Measurements from ENCODE around the gene EPHX1. TPM values are rescaled to one million over a fixed set of nuclear protein-coding genes. Genes with fewer than 3 reads are reported as not detected.

The EPHX1 gene
- total and polyA plus RNA-seq, 4 donors = 31.7 to 115 (median 98.5) TPM

DNA sequence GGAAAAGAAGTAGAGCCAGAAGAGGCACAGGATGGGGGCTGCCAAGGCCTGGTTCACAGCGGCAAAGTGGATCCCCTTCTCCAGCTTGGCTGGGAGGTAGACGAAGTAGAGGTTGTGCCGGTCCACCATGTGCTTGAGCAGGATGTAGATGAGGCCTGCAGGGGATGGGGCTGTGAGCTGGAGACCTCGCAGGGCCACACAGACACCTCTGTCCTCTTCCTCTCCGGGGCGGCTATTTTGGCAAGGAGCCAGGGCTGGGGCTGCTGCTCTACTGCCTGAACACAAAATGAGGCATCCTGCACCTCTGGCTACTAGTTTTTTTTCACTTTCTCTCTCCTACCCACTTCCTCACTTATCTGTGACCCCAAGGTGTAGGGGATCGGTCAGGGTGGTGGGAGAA lies 40.0 kb downstream of the EPHX1 start:
- no peaks in the 10 kb centered on the region for H3K27me3 ChIP-seq (ENCODE audit: control insufficient read depth in 3 of 3, insufficient read depth in 3 of 3, low read length in 2 of 3)
- H3K4me3 ChIP-seq = no peak overlapping the region
- TF ChIP-seq CTCF (IDR thresholded peaks at IDR 0.05; ENCODE audit: control extremely low read depth, extremely low read depth) = no peak
- no peaks in the 10 kb centered on the region for H3K9me3 ChIP-seq (ENCODE audit: control insufficient read depth in 4 of 4, insufficient read depth in 3 of 4, low read length in 3 of 4)
- WGBS, 2 donors = 44 to 54% methylated on average over 7 of the region's 7 CpGs
- DNase-seq = peak; percentile 46 to 65 (median 55)
- peak overlapping the region in 1 of 2 donors; percentile 29 for H3K27ac ChIP-seq (ENCODE audit: low read depth in 1 of 2, low read length in 1 of 2)
- peaks cover 0 to 73% (median 6%) of the 10 kb centered on the region in 5 donors for H3K4me1 ChIP-seq (ENCODE audit: control insufficient read depth in 5 of 5, insufficient read depth in 5 of 5, low read length in 5 of 5)
- ATAC-seq (ENCODE audit: insufficient read depth, low FRiP score) = no peak
- H3K36me3 ChIP-seq (ENCODE audit: control insufficient read depth in 4 of 4, insufficient read depth in 4 of 4, low read length in 4 of 4) = peaks cover 3 to 55% (median 39%) of the 10 kb centered on the region in 4 donors
- no peak overlapping the region for H3K9ac ChIP-seq (ENCODE audit: insufficient read depth in 1 of 2, low read length in 2 of 2)

DNA sequence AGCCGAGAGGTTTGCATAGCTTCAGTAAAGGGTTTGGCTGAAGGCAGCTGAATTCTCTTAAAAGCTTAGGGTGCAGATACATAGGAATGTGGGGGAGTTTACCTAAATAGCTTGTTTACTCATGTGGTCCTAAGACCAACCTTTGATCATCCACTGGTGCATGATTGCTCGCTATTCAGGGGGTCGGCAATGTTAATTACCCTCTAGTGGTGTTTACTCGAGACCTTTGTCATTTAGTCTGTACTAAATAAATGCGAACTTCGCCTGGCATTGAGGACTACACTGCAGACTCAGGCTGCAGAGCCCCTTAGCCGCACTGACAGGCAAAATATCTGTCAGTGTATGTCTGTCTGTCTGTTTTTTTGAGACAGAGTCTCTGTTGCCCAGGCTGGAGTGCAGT lies 40.4 kb downstream of the EPHX1 start:
- Histone ChIP-seq H3K27ac (ENCODE audit: low read depth in 1 of 2, low read length in 1 of 2) (no peak overlapping the region), H3K36me3 (ENCODE audit: control insufficient read depth in 4 of 4, insufficient read depth in 4 of 4, low read length in 4 of 4) (peaks cover 3 to 52% (median 41%) of the 10 kb centered on the region in 4 donors), H3K9ac (ENCODE audit: insufficient read depth in 1 of 2, low read length in 2 of 2) (no peak overlapping the region), H3K27me3 (ENCODE audit: control insufficient read depth in 3 of 3, insufficient read depth in 3 of 3, low read length in 2 of 3) (no peaks in the 10 kb centered on the region), H3K4me1 (ENCODE audit: control insufficient read depth in 5 of 5, insufficient read depth in 5 of 5, low read length in 5 of 5) (peaks cover 0 to 70% (median 5%) of the 10 kb centered on the region in 5 donors), H3K4me3 (no peak overlapping the region), H3K9me3 (ENCODE audit: control insufficient read depth in 4 of 4, insufficient read depth in 3 of 4, low read length in 3 of 4) (no peaks in the 10 kb centered on the region)
- no peak for TF ChIP-seq CTCF (IDR thresholded peaks at IDR 0.05; ENCODE audit: control extremely low read depth, extremely low read depth)
- DNase-seq = no peak
- WGBS, 2 donors = 93 to 97% methylated on average over 7 of the region's 7 CpGs
- ATAC-seq (ENCODE audit: insufficient read depth, low FRiP score) = no peak

GRCh38 chr1:225851805-225852204 lies 41.9 kb downstream of the EPHX1 start:
- no peaks in the 10 kb centered on the region for H3K27me3 ChIP-seq (ENCODE audit: control insufficient read depth in 3 of 3, insufficient read depth in 3 of 3, low read length in 2 of 3)
- H3K4me3 ChIP-seq = no peak overlapping the region
- peaks cover 3 to 43% (median 37%) of the 10 kb centered on the region in 4 donors for H3K36me3 ChIP-seq (ENCODE audit: control insufficient read depth in 4 of 4, insufficient read depth in 4 of 4, low read length in 4 of 4)
- ATAC-seq (ENCODE audit: insufficient read depth, low FRiP score) (no peak), DNase-seq (peak; percentile 90 to 98 (median 98))
- 29 to 47% methylated on average over 4 of the region's 4 CpGs for WGBS, 2 donors
- peaks cover 0 to 66% (median 6%) of the 10 kb centered on the region in 5 donors for H3K4me1 ChIP-seq (ENCODE audit: control insufficient read depth in 5 of 5, insufficient read depth in 5 of 5, low read length in 5 of 5)
- no peak for TF ChIP-seq CTCF (IDR thresholded peaks at IDR 0.05; ENCODE audit: control extremely low read depth, extremely low read depth)
- no peaks in the 10 kb centered on the region for H3K9me3 ChIP-seq (ENCODE audit: control insufficient read depth in 4 of 4, insufficient read depth in 3 of 4, low read length in 3 of 4)
- no peak overlapping the region for H3K9ac ChIP-seq (ENCODE audit: insufficient read depth in 1 of 2, low read length in 2 of 2)
- H3K27ac ChIP-seq (ENCODE audit: low read depth in 1 of 2, low read length in 1 of 2) = no peak overlapping the region

Measured in lung (tissue), 12 donors.